22Rv1 (cell line): ENCODE results near the gene SPRING1.
A peak's percentile ranks its signal among the peaks of the same experiment; 100 is the strongest.

ENCODE experiments used
- H3K27ac ChIP-seq: fragments of 450-650 bp; 2 replicates; pipeline ENCODE4 v1.5.1; 2017
- ZFX ChIP-seq: fragments of 450-650 bp; IDR thresholded peaks from 2 replicates; pipeline ENCODE4 v1.6.1; 2017; ENCODE audit warnings: antibody characterized with exemption, borderline replicate concordance
- TF ChIP-seq, protein P1 (sequence below): fragments of 450-650 bp; IDR thresholded peaks from 2 replicates; pipeline ENCODE4 v1.5.1; 2017; ENCODE audit warnings: mild to moderate bottlenecking

SPRING1 gene

DNA sequence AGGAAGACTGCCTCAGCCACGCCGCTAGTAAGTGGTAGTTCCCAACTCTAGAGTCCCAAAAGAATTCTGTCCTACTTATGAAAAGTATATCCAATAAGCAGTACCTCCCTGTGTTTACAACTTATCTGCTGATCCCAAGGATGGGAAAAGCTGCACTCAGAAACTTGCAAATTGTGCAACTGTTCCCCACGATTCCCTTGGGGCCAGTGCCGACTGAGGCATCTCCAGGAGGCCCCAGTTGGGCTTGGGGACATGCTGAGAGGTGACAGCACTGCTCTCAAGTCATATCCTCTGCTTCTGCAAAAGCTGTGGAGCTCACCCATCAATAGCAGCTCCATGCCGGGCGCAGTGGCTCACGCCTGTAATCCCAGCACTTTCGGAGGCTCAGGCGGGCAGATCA, 23.7 kb downstream of the SPRING1 start:
- TF ChIP-seq, protein P1, sequence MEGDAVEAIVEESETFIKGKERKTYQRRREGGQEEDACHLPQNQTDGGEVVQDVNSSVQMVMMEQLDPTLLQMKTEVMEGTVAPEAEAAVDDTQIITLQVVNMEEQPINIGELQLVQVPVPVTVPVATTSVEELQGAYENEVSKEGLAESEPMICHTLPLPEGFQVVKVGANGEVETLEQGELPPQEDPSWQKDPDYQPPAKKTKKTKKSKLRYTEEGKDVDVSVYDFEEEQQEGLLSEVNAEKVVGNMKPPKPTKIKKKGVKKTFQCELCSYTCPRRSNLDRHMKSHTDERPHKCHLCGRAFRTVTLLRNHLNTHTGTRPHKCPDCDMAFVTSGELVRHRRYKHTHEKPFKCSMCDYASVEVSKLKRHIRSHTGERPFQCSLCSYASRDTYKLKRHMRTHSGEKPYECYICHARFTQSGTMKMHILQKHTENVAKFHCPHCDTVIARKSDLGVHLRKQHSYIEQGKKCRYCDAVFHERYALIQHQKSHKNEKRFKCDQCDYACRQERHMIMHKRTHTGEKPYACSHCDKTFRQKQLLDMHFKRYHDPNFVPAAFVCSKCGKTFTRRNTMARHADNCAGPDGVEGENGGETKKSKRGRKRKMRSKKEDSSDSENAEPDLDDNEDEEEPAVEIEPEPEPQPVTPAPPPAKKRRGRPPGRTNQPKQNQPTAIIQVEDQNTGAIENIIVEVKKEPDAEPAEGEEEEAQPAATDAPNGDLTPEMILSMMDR, result no peak
- no peak for TF ChIP-seq ZFX

DNA sequence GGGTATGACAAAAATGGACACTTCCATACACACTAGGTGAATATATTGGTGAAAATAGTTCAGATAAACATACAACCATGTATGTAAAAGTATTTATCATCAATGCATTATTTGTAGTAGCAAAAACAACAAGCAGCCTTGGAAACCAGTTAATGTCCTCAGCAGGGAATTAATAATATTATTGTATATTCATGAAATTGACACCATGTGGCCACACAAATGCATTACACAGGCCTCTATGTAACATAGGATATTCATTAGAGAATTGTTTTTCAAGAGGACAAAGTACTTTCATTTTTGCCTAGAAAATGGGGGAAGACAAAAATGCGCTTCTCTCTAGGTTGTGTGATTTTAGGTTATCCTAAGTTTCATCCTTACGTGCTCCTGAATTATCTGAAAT, 24.3 kb downstream of the SPRING1 start:
- TF ChIP-seq, protein P1, result peak; percentile 12; the same call in 1 of the 2 replicates
- no peak for TF ChIP-seq ZFX
- no peak overlapping the region for H3K27ac ChIP-seq

More for the DNA sequence above, 23.7 kb downstream of the SPRING1 start:
- no peak overlapping the region for H3K27ac ChIP-seq

DNA sequence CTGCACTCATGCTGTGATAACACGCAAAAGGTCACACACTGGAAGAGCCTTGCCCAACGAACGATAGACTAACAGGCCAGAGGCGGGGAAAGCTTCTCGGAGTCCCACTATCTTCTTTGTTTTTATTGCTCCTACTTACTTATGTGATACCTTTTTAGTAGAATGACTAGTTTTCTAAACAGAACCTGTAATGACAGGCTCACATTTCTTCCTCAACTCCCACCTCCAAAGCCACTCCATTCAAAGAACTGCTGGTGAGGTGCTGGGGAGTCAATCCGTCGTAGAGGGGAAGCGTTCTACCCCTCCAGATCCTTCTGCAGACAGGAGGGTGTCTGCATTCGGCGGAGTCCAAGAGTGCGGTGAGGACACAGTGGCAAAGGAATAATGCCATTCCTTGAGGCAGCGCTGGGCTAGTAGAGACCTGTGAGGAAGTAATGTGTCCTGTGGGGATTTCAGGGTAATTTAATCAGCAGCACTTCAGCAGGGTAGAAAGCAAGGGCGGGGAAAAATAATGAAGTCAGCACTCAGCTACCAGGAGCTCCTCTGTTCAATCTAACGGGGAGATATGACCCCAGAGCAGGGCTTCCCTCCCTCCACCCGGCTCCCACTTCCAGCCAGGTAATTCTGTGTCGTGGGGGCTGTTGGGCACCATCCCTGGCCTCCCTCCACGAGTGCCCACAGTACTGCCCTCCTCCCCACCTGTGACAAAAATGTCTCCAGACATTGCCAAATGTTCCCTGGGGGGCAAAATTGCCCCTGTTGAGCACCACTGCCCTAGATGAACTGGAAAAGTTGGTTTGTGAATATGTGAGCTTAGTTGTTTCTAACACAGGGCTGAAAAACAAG, 25.2 kb downstream of the SPRING1 start:
- no peak overlapping the region for H3K27ac ChIP-seq
- TF ChIP-seq, protein P1, result no peak
- TF ChIP-seq ZFX, result no peak

DNA sequence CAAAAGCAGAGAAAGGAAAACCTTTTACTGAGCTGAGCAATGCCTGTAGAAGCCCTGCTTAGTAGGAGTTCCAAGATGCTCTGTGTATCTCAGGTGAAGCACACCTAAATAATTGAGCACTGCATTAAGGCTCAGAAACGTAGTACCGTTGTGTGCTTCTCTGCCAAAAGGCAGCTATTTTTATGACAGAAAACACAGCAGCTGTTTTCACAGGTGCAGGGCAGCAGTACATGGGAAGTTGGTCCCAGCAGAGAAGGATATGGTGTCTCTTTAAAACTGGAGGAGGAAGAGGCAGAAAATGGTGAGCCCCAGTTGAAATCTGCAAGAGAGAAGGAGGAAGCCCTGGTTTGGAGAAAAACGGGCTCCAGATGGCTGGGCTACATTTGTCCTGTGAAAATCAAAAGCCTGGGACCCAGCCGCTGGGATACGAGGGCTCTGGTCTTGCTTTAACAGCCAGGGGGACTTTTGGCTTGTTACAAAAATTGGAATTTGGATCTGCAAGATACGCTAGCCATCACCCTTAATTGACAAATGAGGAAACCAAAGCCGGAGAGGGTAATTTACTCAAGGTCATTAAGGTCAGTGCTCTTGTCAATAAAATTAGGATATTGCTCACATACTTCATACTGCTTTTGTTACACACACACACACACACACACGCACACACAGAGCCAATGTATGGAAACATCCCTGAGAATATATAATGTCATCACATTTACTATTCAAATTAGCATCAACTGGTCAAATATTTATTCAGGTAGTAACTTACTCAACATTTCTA, 27.3 kb downstream of the SPRING1 start:
- no peak overlapping the region for H3K27ac ChIP-seq
- no peak for TF ChIP-seq ZFX
- TF ChIP-seq, protein P1, result no peak

DNA sequence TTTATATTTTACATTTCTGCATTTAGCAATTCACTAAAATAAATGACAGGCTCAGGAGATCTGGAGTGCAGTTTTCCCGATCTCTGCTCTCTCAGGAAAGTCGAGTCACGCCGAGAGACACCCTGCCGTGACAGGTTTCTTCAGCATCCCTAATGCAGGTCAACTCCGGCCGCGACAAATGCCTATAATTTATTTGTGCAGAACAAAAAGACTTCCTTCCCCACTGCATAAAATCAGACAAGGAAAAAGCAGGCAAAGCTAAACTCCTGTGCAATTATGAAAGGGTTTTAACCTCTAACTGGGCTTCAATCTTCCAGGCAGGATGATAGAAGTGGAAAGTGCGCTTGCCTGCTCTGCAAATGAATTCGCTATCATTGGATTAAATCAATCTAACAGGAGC, 28.1 kb downstream of the SPRING1 start:
- H3K27ac ChIP-seq, result no peak overlapping the region
- no peak for TF ChIP-seq ZFX
- TF ChIP-seq, protein P1, result no peak

DNA sequence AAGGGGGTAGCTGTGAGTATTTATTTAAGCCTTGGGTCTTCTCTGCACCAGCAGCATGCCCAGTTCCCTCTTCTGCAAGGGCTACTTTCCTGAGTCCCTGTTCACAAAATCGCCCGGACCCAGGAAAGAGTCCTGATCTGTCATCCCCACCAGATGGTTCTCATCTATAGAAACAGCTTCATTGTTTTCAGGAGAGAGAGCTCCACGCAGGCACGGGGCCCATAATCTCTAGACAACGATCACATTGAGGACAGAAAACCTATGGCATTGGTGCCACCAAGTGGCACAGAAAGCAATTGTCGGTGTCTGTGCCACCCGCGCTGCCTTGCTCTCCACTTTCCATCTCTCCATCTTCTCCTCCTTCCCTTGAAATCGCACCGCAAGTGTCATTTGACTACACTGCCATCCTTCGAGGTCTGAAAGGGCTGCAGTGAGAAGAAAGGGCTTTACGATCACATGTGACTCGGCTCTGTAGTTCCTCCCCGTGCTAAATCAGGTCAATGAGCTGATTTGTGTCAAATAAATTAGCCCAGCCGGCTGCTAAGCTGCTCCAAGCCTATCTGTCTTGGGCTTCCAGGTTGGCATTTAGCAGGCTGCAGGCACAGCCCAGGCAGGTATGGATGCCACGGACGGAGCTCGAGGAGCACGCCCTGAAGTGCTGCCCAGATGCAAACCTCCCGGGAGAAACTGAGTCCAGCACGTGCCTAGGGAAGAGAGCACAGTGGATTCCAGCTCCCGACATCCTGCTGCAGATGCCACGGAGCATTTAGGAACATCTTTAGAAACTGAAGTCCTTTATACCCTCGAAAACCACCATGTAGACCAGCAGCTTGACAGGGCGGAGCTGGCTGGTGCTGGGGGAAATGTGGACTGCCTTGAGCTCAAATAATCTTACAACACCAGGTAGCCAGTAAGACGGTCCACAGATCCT, 28.8 kb downstream of the SPRING1 start:
- H3K27ac ChIP-seq, result no peak overlapping the region
- TF ChIP-seq, protein P1, result peak; percentile 89
- no peak for TF ChIP-seq ZFX
